Choroid plexus epithelial cell (primary cell): ENCODE measurements around the gene SHB.

Experiments
- DNase-seq: peaks from one replicate; pipeline ENCODE4 v3.0.0-alpha.2; 2010; ENCODE audit warnings: low read depth
- H3K4me3 ChIP-seq: 2 replicates; pipeline ENCODE4 v1.5.1; 2011; ENCODE audit warnings: low read depth, mild to moderate bottlenecking, control low read depth, low read length, moderate library complexity
- CTCF ChIP-seq: conservative IDR thresholded peaks from 2 replicates; pipeline ENCODE4 v1.5.1; 2011; ENCODE audit warnings: low read depth, mild to moderate bottlenecking, control low read depth, inconsistent platforms, low read length, moderate library complexity

Gene SHB

GRCh38 chr9:38036359-38037084, 32.5 kb downstream of the SHB start:
- DNase-seq, result peak; percentile 72
- no peak for TF ChIP-seq CTCF
- no peak overlapping the region for H3K4me3 ChIP-seq

DNA sequence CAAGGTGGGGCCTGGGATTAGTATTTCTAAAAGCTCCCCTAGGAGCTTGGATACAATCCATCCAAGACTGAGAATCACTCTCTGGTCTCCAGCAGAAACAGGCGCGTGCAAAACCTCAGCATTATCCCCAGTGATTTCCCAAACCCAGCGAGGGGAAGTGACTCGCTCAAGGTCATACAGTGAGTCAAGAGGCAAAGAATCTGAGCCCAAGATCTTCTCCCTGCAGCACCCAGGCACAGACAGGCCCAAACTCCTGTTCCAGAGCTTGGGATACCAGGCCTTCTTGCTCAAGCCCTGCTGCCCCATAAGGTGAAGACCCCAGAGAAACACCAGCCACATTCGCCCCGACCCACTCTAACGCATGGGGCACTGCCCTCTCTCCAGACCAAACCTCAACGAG, 33.2 kb downstream of the SHB start:
- no peak overlapping the region for H3K4me3 ChIP-seq
- peak; percentile 80 for DNase-seq
- TF ChIP-seq CTCF, result no peak

DNA sequence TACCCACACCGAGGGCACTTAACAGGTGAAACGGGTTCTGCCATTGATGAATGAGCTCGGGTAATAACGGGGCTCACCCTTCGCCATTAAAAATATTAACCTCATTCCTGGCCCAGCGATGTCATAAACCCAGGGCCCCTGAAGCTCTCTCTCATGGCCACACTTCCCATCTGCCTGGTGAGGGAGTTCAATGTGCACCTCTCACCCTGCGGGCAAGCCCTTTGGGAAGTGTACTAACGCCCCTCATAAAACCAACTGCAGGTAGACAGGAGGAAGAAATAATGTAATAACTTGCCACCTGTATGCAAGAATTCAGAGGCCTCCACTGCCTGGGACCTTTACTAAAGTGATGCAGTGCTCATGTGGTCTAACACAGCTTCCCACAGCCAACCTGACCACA, 35.1 kb downstream of the SHB start:
- H3K4me3 ChIP-seq, result no peak overlapping the region
- no peak for DNase-seq
- TF ChIP-seq CTCF, result no peak

- TF ChIP-seq CTCF, result no peak
- H3K4me3 ChIP-seq, result no peak overlapping the region
- no peak for DNase-seq
Measured at GRCh38 chr9:38032266-38033110, 36.5 kb downstream of the SHB start.

DNA sequence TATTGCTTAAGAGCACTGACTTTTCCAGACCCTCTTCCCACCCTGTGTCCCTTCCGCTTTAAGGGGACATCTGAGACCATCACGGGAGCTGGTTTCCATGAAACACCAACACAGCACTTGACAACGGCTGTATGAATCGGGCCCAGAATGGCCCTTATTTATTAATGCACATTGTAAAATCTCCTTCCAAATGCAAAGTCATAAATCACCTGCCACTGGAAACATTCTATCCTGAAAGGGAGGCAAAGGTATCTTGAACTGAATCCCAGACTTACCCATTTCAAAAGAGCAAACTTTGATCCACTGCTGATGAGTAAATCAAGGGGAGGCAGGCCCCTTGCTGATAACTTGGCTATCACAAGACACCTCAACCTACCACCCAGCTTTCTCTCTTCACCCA, 37.4 kb downstream of the SHB start:
- TF ChIP-seq CTCF, result no peak
- H3K4me3 ChIP-seq, result no peak overlapping the region
- DNase-seq, result no peak

- no peak overlapping the region for H3K4me3 ChIP-seq
- no peak for DNase-seq
- peak; percentile 19 for TF ChIP-seq CTCF
Measured at GRCh38 chr9:38030658-38031057, 38.4 kb downstream of the SHB start.
